Activated CD4-positive, CD25-positive, alpha-beta regulatory T cell treated with anti-CD3 and anti-CD28 coated beads, Interleukin-2, amount 50 U/mL, for 16 hours (primary cell): ENCODE measurements around the gene GABBR2.

Experiments used
- DNase-seq: peaks from one replicate; pipeline ENCODE4 v3.0.0-alpha.2; 2020; ENCODE audit warnings: low read depth, low spot score

Gene GABBR2

GRCh38 chr9:98634685-98635336, 73.9 kb downstream of the GABBR2 start:
- DNase-seq: no peak

GRCh38 chr9:98632839-98633238, 75.9 kb downstream of the GABBR2 start:
- no peak for DNase-seq

GRCh38 chr9:98627296-98627695, 81.4 kb downstream of the GABBR2 start:
- DNase-seq: no peak

GRCh38 chr9:98625728-98626127, 83.0 kb downstream of the GABBR2 start:
- DNase-seq: no peak

GRCh38 chr9:98619788-98620187, 88.9 kb downstream of the GABBR2 start:
- no peak for DNase-seq

GRCh38 chr9:98615633-98616032, 93.1 kb downstream of the GABBR2 start:
- no peak for DNase-seq

- DNase-seq: no peak
These were observed 93.8 kb downstream of the GABBR2 start for GRCh38 chr9:98614941-98615340.

GRCh38 chr9:98612061-98612752, 96.5 kb downstream of the GABBR2 start:
- no peak for DNase-seq

- no peak for DNase-seq
These were observed 97.4 kb downstream of the GABBR2 start for GRCh38 chr9:98611319-98611718.

- no peak for DNase-seq
These were observed 98.0 kb downstream of the GABBR2 start for GRCh38 chr9:98610711-98611110.

GRCh38 chr9:98610211-98610610, 98.5 kb downstream of the GABBR2 start:
- DNase-seq: no peak

- no peak for DNase-seq
These were observed 99.1 kb downstream of the GABBR2 start for GRCh38 chr9:98609646-98610045.

- DNase-seq: no peak
These were observed 100.9 kb downstream of the GABBR2 start for GRCh38 chr9:98607787-98608186.

GRCh38 chr9:98607152-98607551, 101.6 kb downstream of the GABBR2 start:
- DNase-seq: no peak

GRCh38 chr9:98606730-98607129, 102.0 kb downstream of the GABBR2 start:
- no peak for DNase-seq

- no peak for DNase-seq
These were observed 103.6 kb downstream of the GABBR2 start for GRCh38 chr9:98605116-98605515.

GRCh38 chr9:98603821-98604383, 104.8 kb downstream of the GABBR2 start:
- DNase-seq: no peak

- no peak for DNase-seq
These were observed 105.8 kb downstream of the GABBR2 start for GRCh38 chr9:98602839-98603500.

- DNase-seq: no peak
These were observed 108.1 kb downstream of the GABBR2 start for GRCh38 chr9:98600631-98601030.

GRCh38 chr9:98599566-98600216, 109.0 kb downstream of the GABBR2 start:
- DNase-seq: no peak

- no peak for DNase-seq
These were observed 109.9 kb downstream of the GABBR2 start for GRCh38 chr9:98598861-98599260.

GRCh38 chr9:98597236-98597771, 111.4 kb downstream of the GABBR2 start:
- DNase-seq: no peak
